Astrocyte of the hippocampus (primary cell): Measurements from ENCODE around the gene RBX1.

Experiments used
- DNase-seq: peaks from one replicate; pipeline ENCODE4 v3.0.0; 2011; ENCODE audit warnings: low read depth, low spot score

RBX1 gene

DNA sequence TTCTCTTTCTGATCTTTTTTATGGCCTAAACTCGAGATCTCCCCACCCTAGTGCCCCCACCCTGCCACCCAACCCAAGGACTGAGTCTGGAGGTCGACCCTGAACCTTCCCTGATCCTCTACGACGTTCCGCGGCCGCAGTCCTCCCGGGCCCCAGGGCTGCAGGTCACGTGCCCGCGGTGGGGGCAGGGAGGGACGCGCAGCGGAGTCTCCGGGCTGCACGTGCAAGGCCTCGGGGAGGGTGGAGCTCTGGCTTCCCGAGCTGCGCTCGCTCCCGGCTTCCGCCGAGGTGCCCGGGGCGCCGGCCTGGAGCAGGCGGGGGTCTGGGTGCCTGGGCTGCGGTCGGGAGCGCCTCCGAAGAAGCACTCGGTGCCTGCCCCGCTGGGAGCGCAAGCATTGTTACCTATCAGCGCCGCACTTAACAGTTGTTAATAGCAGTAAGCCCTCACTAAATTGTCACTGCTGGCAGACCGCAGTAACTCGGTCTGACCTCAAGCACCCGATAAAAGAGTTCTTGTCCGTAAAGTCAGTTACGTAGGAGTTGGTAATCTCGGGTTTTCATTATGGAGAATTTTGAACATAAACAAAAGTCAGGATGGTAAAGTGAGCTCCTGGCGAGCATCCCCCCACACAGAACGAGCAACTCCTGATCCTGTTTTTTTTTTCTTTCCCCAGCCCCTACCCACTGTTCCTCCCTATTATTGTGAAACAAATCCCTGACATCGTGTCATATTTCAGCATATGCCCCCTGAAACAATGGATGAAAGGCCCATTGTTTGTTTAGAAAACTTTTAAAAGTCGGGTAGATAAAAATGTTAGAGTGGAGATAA lies 71.5 kb downstream of the RBX1 start:
- peak; percentile 91 for DNase-seq
